SU-DHL-6 (cell line): ENCODE results near the gene NCDN.

Experiments
- CTCF ChIP-seq: fragments of 200-600 bp; sonication (generic); IDR thresholded peaks from one replicate; pipeline ENCODE4 v1.5.1; 2017; ENCODE audit warnings: antibody characterized with exemption, mild to moderate bottlenecking, low read length, moderate library complexity; ENCODE audit not compliant: insufficient read depth, poor library complexity, severe bottlenecking
- EZH2phosphoT487 ChIP-seq: fragments of 200-600 bp; sonication (generic), shearing (Covaris generic); conservative IDR thresholded peaks from 2 replicates; pipeline ENCODE4 v1.6.1; 2018; ENCODE audit warnings: mild to moderate bottlenecking, antibody characterized with exemption, low read length, moderate library complexity, mixed read lengths

- no peak for TF ChIP-seq CTCF
- no peak for TF ChIP-seq EZH2phosphoT487
Observed at GRCh38 chr1:35588197-35588910, 30.8 kb downstream of the NCDN start.
